DMS 273 treated with DMSO at 0.1 percent for 48 hours (cell line): ENCODE results near the gene TTLL3.
A peak's percentile ranks its signal among the peaks of the same experiment; 100 is the strongest.
"Not testable (repeated sequence)": the region's sequence is repeated elsewhere in the genome, so short reads cannot be mapped to it uniquely, and the experiment has no call there.

Source experiments
- DNase-seq: peaks from one replicate; lab custom pipeline; 2025; lab: John Stamatoyannopoulos, UW

TTLL3 gene

DNA sequence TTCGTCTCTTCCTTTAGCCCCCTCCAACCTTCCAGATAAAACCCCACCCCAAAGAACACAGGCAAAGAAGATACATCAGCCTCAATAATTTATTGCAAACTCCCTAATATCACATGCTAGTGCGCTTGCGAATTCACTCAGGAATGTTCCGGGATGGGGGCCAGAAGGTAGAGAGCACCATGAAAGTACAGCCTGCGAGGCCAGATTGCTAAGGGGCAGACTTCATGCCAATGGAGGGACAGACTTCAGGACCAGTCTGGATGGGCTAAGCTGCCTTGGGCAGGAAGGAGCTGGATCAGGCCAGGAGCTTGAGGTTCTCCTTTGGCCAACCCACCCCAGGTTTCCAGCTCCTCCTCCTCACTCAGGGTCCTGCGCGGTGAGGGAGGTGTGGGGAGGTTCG lies 56.6 kb downstream of the TTLL3 start:
- no peak for DNase-seq

DNA sequence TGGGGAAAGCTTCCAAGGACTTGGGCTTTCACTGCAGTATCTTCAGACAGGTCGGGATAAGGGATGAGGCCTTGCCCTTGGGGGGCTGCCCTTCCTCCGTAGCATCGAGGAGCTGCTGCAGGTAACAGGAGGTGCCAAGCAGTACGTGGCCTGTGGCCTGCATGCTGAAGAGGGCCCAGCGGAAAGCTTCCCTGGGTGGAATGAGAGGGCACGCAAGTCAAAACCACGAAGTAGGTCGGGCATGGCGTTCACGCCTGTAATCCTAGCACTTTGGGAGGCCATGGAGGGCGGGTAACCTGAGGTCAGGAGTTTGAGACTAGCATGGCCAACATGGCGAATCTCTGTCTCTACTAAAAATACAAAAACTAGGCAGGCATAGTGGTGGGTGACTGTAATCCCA lies 57.0 kb downstream of the TTLL3 start:
- DNase-seq, result no peak

DNA sequence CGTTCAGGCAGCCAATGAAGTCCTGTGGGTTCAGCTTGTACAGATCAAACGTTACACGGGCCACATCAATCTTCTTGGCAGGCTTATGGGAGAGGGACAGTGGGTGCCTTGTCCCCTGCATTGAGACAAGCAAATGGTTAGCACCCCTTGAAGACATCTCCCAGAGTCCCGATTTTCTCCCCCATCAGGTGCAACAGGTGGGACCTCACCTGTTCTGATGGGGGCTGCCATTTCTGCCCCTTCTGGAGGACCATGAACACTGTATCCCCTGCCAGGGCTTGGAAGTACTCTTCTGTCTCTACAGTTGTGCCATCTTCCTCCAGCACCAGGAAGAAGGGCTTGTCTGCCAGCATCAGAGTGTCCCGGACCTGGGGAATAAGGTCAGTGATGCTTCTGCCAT lies 59.9 kb downstream of the TTLL3 start:
- DNase-seq, result no peak

DNA sequence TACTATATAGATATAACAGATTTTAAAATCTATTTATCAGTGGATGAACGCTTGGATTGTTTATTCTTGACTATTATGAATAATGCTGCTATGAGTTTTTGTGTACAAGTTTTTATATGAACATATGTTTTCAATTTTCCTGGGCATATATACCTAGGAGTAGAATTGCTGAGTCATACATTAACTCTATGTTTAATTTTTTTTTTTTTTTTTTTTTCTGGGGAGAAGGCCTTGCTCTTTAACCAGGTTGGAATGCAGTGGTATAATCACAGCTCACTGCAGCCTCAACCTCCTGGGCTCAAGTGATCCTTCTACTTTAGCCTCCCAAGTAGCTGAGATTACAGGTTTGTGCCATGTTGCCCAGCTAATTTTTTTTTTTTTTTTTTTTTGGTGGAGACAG lies 60.9 kb downstream of the TTLL3 start:
- DNase-seq, result no peak

DNA sequence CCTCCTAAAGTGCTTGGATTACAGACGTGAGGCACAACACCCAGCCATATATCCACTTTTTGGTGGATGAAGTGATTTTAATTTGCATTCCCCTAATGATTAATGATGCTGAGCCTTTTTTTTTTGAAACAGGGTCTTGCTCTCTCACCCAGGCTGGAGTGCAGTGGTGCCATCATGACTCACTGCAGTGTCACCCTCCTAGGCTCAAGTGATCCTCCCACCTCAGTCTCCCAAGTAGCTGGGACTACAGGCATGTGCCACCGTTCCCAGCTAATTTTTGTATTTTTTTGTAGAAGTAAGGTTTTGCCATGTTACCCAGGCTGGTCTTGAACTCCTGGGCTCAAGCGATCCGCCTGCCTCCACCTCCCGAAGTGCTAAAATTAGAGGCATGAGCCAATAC lies 62.0 kb downstream of the TTLL3 start:
- DNase-seq, result not testable (repeated sequence)

DNA sequence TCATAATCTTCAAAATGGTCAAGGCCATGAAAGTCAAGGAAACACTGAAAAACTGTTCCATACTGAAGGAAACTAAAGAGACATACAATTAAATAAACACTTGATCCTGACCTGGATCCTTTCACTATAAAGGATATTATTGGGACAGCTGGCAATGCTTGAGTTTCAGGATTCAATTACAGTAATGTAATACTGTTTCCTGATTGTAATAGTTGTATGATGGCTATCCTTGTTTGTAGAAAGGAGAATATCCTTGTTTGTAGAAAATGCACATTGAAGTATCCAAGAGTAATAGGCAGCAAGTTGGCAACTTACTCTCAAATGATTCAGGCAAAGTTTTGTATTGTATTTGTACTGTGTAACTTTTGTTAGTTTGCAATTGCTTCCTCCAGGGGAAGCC lies 65.4 kb downstream of the TTLL3 start:
- peak; percentile 13 for DNase-seq

DNA sequence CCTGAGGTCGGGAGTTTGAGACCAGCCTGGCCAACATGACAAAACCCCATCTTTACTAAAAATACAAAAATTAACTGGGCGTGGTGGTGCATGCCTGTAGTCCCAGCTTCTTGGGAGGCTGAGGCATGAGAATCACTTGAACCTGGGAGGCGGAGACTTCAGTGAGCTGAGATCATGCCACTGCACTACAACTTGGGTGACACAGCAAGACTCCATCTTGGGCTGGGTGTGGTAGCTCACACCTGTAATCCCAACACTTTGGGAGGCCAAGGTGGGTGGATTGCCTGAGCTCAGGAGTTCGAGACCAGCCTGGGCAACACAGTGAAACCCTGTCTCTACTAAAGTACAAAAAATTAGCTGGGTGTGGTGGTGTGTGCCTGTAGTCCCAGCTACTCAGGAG lies 66.2 kb downstream of the TTLL3 start:
- DNase-seq, result not testable (repeated sequence)

DNA sequence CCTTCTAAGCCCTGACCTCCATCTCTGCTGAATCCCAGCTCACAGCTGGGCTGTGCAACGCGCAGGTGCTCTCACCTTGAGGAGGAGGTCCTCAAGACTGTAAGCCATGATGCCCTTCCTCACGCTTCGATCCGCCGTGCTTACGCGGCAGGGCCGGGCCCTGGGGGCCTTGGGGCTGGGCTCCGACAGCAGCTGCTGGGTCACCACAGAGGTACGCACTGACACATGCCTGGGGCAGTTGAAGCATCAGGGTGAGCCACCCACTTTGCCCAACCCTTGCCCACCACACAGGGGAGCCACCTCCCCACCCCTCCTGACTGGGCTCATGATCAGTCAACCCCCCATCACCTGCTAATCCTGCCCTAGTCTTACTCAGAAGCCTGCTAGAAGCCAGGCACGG lies 66.9 kb downstream of the TTLL3 start:
- no peak for DNase-seq

DNA sequence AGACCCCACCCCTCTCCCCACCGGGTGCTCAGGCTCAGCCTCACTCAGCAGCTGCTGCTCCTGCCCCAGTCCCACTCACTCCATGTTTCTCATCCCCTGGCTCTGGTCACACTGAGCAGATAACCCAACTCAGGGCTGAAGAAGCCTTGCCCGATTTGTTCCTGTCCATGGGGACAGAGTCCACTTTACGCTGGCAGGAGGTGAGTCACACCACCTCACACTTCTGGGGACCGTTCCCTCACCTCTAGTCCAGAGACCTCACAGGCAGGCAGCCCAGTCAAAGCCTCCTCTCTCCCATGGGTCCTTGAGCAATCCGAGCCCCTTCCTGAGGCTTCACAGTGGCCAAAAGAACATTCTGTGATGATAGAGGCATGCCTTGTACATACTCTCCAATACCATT lies 68.6 kb downstream of the TTLL3 start:
- DNase-seq, result no peak

DNA sequence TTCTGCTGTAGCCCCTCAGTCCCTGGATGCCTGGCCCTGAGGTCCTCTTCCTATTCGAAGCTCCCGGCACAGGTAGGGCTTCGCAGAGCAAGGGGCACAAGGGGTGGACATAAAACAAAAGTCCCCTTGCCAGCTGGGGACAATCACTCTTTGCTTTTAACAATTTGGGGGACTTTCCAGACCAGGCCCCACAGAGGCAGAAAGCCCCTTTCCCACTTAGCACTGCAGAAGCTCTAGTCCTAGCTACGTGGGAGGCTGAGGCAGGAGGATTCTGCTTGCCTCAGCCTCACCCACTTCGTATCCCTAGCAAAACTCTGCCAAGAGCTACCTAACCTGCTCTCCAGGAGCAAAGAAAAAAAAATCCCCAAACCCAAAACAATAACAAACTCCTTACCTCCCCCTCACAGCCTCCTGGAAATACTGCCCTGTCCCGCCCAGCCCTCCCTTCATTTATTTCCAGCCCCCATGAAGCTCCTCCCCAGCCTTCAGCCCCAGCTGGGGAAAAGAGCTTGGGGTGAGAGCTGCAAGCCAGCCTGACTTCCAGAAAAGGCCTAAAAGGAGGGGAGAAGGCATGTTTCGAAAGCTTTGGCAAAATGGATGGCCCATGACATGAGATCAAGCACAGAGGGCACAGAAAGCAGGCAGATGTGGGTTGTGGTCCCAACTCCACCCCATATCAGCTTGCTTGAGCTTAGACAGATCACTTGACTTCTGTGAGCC lies 69.9 kb downstream of the TTLL3 start, which contains the start of gene CIDEC:
CIDEC (minus strand) TSS at position 424 of the 720 bp plus-strand sequence. CDS start 1,767 bp downstream, outside the sequence.
- no peak for DNase-seq

DNA sequence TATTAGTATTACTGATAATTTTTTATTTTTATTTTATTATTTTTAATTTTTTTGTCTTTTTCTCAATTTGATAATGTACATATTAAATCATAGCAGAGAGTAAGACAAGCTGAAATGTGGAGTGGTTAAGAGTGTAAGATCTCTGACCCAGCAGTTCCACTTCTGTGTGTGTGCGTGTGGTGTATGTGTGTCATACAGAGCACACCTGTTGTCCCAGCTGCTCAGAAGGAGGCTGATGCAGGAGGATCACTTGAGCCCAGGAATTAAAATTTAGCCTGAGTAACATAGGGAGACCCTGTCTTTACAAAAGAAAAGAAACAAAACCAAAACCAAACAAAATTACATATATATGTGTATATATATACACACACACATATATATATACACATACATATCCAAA lies 71.4 kb downstream of the TTLL3 start:
- DNase-seq, result no peak

DNA sequence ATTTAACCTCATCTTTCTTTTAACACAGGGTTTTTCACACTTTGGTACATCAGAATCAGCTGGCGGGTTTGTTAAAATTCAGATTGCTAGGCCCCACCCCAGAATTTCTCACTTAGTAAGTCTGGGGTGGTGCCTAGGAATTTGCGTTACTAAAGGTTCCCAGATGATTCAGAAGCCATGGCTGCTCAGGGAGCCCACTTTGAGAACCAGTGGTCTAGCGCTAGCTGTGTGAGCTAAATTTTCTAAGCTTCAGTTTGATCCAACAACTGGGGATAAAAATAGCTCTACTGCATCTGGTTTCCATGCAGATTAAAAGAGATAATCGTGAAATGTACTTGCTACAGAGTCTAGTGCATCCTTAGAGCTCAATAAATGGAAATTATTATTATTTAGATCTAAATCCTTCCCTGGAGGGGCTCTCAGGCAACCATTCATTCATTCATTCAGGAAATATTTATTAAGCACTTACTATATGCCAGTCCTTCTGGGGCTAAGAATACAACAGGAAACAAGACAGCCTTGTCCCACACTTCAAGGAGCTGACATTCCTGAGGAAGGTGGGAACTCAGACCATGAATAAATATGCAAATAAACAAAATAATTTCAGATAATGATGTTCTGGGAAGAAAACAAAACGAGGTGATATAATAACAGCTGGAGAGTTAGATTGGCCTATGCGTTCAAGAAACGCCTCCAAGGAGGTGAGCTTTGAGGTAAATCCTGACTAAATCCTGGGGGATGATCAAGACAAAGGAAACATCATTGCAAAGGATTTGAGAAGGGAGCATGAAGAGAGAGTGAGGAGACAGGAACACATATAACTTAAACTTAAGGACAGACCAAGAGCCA lies 73.9 kb downstream of the TTLL3 start:
- DNase-seq, result no peak

DNA sequence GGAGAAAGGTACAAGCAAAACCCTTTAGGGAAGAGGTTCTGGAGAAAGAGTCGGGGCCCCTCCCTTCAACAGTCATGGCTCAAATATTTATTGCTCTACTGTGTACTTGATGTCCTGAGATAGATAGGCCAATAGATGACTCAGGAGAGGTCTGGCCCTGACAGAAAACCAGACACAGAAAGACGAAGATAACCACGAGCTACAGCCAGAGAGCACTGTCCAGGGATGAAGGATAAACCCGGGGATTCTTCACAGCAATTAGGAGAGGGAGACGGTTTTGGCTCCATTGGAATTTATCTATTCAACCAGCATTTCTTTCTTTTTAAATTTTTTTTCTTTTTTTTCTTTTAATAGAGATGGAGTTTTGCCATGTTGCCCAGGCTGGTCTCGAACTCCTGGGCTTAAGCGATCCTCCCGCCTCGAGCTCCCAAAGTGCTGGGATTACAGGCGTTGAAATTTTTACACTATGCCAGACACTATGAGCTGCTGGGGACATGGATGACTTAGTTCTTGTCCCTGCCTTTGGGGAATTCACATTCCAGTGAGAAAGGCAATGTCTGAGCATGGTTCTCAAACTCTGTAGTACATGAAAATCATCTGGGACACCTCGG lies 74.6 kb downstream of the TTLL3 start:
- DNase-seq, result no peak
